Nephron progenitor cell (in vitro differentiated cells): ENCODE data around the gene EOLA1.
A peak's percentile ranks its signal among the peaks of the same experiment; 100 is the strongest.
"Not testable (repeated sequence)": the region's sequence is repeated elsewhere in the genome, so short reads cannot be mapped to it uniquely, and the experiment has no call there.

Experiments
- DNase-seq: peaks from one replicate; pipeline ENCODE4 v3.0.0; 2021
- H3K27ac Mint-ChIP-seq: 2 replicates; pipeline ENCODE4 v1.8.0; 2021; ENCODE audit warnings: mild to moderate bottlenecking, moderate library complexity, mixed read lengths
- H3K27me3 Mint-ChIP-seq: 2 replicates; pipeline ENCODE4 v1.8.0; 2021; ENCODE audit warnings: mild to moderate bottlenecking, low read depth, mixed read lengths; ENCODE audit not compliant: poor library complexity
- H3K36me3 Mint-ChIP-seq: 2 replicates; pipeline ENCODE4 v1.8.0; 2021; ENCODE audit warnings: low read depth, mixed read lengths
- H3K4me1 Mint-ChIP-seq: 2 replicates; pipeline ENCODE4 v1.8.0; 2021; ENCODE audit warnings: mixed read lengths
- H3K4me3 Mint-ChIP-seq: 2 replicates; pipeline ENCODE4 v1.8.0; 2021; ENCODE audit warnings: mild to moderate bottlenecking, moderate library complexity, mixed read lengths
- H3K9me3 Mint-ChIP-seq: 2 replicates; pipeline ENCODE4 v1.8.0; 2021; ENCODE audit warnings: mild to moderate bottlenecking, moderate library complexity, mixed read lengths
- TF ChIP-seq, protein P1 (sequence below): fragments of 200-600 bp; sonication (generic); IDR thresholded peaks from 2 replicates; pipeline ENCODE4 v1.5.0; 2021; ENCODE audit warnings: antibody characterized with exemption

The EOLA1 gene

DNA sequence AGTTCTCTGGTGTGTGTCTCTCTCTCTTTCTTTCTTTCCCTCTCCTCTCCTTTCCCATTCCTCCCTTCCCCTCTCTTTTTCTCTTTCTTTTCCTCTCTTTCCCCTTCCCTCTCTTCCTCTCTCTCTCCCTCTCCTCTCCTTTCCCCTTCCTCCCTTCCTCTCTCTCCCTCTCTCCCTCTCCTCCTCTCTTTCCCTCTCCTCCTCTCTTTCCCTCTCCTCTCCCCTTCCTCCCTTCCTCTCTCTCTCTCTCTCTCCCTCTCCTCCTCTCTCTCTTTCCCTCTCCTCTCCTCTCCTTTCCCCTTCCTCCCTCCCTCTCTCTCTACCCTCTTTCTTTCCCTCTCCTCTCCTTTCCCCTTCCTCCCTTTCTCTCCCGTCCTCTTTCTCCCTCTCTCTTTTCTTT lies 12.4 kb upstream of the EOLA1 start:
- no peak overlapping the region for H3K4me3 Mint-ChIP-seq
- TF ChIP-seq, protein P1, sequence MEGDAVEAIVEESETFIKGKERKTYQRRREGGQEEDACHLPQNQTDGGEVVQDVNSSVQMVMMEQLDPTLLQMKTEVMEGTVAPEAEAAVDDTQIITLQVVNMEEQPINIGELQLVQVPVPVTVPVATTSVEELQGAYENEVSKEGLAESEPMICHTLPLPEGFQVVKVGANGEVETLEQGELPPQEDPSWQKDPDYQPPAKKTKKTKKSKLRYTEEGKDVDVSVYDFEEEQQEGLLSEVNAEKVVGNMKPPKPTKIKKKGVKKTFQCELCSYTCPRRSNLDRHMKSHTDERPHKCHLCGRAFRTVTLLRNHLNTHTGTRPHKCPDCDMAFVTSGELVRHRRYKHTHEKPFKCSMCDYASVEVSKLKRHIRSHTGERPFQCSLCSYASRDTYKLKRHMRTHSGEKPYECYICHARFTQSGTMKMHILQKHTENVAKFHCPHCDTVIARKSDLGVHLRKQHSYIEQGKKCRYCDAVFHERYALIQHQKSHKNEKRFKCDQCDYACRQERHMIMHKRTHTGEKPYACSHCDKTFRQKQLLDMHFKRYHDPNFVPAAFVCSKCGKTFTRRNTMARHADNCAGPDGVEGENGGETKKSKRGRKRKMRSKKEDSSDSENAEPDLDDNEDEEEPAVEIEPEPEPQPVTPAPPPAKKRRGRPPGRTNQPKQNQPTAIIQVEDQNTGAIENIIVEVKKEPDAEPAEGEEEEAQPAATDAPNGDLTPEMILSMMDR = no peak
- no peaks in the 10 kb centered on the region for H3K27me3 Mint-ChIP-seq
- H3K27ac Mint-ChIP-seq = peak overlapping the region; percentile 48
- peaks cover 32% of the 10 kb centered on the region for H3K9me3 Mint-ChIP-seq
- peaks cover 5% of the 10 kb centered on the region for H3K36me3 Mint-ChIP-seq
- DNase-seq = no peak
- no peaks in the 10 kb centered on the region for H3K4me1 Mint-ChIP-seq

DNA sequence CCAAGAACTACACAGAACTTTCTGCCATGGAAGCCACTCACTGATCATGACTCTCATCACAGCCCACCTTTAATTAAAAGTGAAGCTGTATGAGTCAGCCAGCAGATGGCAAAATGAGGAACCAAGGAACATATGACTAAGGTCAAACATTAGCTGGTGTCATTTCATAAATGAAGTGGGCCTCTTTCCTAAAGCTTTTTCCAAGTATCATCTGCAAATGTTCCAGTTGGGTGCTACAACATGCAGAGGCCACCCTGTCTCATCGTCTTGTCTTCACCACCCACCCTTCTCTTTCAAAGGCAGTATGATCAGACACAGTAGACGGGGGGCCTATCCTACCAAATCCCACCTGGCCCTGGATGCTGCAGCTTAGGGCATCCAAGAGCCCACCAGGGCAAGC lies 9.2 kb upstream of the EOLA1 start:
- Mint-ChIP-seq H3K9me3 (peaks cover 42% of the 10 kb centered on the region), H3K27ac (no peak overlapping the region)
- DNase-seq = no peak

DNA sequence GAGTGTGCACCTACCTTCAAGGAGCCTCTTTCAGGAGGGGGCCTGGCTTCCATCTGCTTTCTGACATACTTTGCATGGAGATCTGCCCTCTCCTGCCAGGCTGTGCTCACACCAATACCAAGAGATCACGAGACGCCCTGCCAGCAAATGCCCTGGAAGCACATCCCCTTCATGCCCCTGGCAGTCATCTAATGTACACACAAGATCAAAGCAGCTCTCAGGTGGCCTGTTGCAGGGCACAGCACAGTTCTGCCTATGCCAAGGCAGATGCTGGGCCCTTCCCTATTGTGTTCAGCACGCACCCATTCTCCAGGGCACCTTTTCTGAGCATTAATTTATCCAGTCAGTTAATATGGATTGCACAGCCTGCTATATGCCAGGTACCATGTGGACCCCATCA lies 7.9 kb upstream of the EOLA1 start:
- H3K36me3 Mint-ChIP-seq, H3K27ac Mint-ChIP-seq, H3K4me3 Mint-ChIP-seq, H3K27me3 Mint-ChIP-seq, DNase-seq: not testable (repeated sequence)
- Mint-ChIP-seq H3K9me3 (peaks cover 39% of the 10 kb centered on the region), H3K4me1 (peaks cover 23% of the 10 kb centered on the region)

More for the DNA sequence above, 9.2 kb upstream of the EOLA1 start:
- H3K27me3 Mint-ChIP-seq = no peaks in the 10 kb centered on the region
- peaks cover 5% of the 10 kb centered on the region for H3K36me3 Mint-ChIP-seq
- peaks cover 23% of the 10 kb centered on the region for H3K4me1 Mint-ChIP-seq
- TF ChIP-seq, protein P1 = no peak
- no peak overlapping the region for H3K4me3 Mint-ChIP-seq

DNA sequence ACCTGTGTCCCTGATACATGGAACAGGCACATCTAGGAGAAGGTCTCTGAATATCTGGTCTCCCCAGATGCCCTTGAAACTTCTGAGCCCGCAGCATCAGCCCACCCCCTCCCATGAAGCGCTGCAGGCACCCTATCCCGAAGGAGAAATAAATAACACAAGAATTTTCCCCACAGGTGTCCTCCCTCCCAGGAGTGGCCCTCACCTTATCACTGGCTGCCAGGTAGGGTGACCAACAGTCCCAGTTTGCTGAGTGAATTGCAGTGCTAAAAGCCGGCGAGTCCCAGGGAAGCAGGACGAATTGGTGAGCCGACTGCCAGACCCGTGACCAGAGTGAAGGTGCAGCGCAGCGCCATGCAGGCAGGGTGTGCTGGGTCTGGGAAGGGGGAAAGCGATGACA lies 6.8 kb upstream of the EOLA1 start:
- not testable (repeated sequence) for H3K36me3 Mint-ChIP-seq, H3K27me3 Mint-ChIP-seq, DNase-seq, H3K4me3 Mint-ChIP-seq, H3K27ac Mint-ChIP-seq
- peaks cover 23% of the 10 kb centered on the region for H3K4me1 Mint-ChIP-seq
- H3K9me3 Mint-ChIP-seq = peaks cover 41% of the 10 kb centered on the region

DNA sequence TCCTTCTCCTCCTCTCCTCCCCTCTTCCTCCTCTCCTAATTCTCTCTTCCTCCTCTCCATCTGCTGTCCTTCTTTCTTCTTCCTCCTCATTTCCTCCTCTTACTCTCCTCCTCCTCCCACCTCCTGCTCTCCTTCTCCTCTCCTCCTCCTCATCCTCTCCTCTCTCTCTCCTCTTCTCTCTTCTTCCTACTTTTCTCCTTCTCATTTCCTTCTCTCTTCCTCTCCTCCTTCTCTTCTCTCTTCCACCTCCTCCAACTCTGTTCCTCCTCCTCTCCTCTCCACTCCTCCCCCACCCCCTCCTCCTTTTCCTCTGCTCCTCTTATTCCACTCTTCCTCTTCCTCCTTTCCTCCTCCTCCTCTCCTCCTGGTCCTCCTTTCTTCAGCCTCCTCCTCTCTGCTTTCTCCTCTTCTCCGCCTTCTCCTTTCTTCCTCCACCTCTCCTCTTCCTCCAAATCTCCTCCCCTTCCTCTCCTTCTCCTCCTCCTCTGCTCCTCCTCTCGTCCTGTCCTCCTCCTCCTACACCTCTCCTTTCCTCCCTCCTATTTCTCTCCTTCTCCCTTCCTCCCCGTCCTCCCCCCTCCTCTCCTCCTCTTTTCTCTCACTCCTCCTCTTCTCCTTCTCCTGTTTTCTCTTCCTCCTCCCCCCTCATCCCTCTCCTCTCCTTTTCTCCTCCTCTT lies 5.7 kb upstream of the EOLA1 start:
- H3K4me3 Mint-ChIP-seq, DNase-seq, H3K27me3 Mint-ChIP-seq, H3K27ac Mint-ChIP-seq, H3K36me3 Mint-ChIP-seq: not testable (repeated sequence)
- Mint-ChIP-seq H3K4me1 (peaks cover 23% of the 10 kb centered on the region), H3K9me3 (peaks cover 41% of the 10 kb centered on the region)

DNA sequence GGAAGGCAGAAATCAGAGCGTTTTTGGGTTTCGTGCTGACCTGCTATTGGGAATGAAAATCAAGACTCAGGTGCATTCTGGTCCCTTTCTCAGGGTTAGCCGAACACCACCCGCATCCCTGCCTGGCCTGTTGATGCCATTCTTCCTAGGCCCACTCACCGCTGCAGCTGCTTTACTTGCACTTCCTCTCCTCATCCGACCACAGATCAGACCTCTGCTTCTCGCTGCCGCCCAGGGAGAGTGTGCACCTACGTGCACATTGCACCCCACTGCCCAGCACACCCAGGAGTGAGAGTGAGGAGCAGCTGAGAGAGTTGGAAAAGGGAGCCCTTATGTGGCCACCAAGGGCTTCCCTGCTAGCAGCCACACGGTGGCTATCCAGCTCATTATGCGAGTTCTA lies 3.3 kb upstream of the EOLA1 start:
- Mint-ChIP-seq H3K4me1 (peaks cover 31% of the 10 kb centered on the region), H3K9me3 (peaks cover 42% of the 10 kb centered on the region)
- DNase-seq, H3K27me3 Mint-ChIP-seq, H3K36me3 Mint-ChIP-seq, H3K27ac Mint-ChIP-seq, H3K4me3 Mint-ChIP-seq: not testable (repeated sequence)

DNA sequence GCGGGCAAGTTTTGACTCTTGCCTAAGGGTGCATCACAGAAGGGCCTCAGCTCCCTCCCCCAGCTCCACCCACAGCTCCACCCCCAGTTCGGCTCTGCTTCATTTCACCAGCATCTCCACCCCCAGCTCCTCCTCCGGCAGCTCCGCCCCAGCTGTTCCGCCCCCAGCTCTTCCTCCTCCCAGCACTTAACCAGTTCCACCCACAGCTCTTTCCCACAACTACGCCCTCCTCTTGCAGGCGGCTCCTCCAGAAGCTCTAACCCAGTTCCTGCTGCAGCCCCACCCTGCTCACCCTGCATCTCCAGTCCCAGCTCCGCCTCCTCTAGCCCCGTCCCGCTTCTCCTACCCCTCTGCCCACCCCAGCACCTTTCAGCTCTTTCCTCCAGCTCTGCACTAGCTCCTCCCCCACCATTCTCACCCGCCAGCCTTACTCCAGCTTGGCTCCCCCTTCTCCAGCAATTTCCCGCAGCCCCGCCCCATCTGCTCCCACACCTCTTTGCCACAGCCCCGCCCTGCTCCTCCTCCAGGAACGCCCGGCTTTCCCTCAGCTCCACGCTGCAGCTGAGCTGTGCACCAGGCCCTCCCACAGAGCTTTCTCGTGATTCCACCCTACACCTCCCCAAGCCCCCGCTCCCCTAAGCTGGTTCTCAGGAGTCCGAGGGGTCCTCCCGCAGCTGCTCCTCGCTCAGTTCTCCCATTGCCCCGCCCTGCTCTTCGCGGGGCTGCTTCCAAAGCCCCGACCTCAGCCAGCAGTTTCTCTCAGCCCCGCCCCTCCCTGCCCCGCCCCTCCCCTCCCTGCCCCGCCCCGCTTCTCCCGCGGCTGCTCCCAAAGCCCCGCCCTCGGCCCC lies 1.3 kb upstream of the EOLA1 start:
- TF ChIP-seq, protein P1 = no peak
- DNase-seq = peak; percentile 82
- peaks cover 28% of the 10 kb centered on the region for H3K4me1 Mint-ChIP-seq
- H3K27me3 Mint-ChIP-seq = peaks cover 3% of the 10 kb centered on the region
- H3K9me3 Mint-ChIP-seq = peaks cover 38% of the 10 kb centered on the region
- H3K4me3 Mint-ChIP-seq = peak overlapping the region; percentile 89
- H3K36me3 Mint-ChIP-seq = no peaks in the 10 kb centered on the region
- H3K27ac Mint-ChIP-seq = peak overlapping the region; percentile 98
